NT2/D1 (cell line): ENCODE results near the gene SLC35F3.

Source experiments
- SUZ12 ChIP-seq: IDR thresholded peaks from 2 replicates; pipeline ENCODE4 v1.6.1; 2011; ENCODE audit not compliant: insufficient read length, insufficient read depth; ENCODE audit errors: extremely low read depth
- YY1 ChIP-seq: IDR thresholded peaks from 2 replicates; pipeline ENCODE4 v1.6.1; 2011; ENCODE audit not compliant: insufficient read length, insufficient read depth
- ZNF274 ChIP-seq: IDR thresholded peaks from 2 replicates; pipeline ENCODE4 v1.6.1; 2011; ENCODE audit warnings: mild to moderate bottlenecking, low read depth, low read length

DNA sequence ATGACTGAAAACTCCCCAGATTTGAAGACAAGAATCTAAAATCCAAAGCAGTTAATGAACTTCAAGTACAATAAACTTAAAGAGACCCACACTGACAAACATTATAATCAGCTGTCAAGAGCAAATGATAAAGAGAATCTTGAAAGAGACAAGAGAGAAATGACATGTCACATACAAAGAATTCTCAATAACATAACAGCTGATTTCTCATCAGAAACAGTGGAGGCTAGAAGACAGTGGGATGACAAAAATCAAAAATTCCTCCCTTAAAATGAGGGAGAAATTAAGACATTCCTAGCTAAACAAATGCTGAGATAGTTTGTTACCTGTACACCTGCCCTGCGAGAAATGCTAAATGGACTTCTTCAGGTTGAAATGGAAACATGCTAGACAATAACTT is 432.8 kb downstream of the SLC35F3 start:
- TF ChIP-seq YY1 (no peak), ZNF274 (no peak), SUZ12 (no peak)
